Activated CD4-positive, alpha-beta T cell treated with anti-CD3 and anti-CD28 coated beads, Interleukin-10, Interleukin-2, amounts not matched to agents 100 ng/mL and 50 ng/mL, durations not matched to agents 16 hours and 8 hours (primary cell): Measurements from ENCODE around the gene OSBPL3.

Experiments used
- DNase-seq: peaks from one replicate; pipeline ENCODE4 v3.0.0-alpha.2; 2020

Gene OSBPL3

GRCh38 chr7:24952464-24952863 lies 27.5 kb downstream of the OSBPL3 start:
- DNase-seq = no peak

GRCh38 chr7:24951441-24951980 lies 28.5 kb downstream of the OSBPL3 start:
- no peak for DNase-seq

GRCh38 chr7:24949884-24950283 lies 30.1 kb downstream of the OSBPL3 start:
- no peak for DNase-seq

GRCh38 chr7:24948739-24949138 lies 31.2 kb downstream of the OSBPL3 start:
- DNase-seq = peak; percentile 42

GRCh38 chr7:24946467-24946866 lies 33.5 kb downstream of the OSBPL3 start:
- no peak for DNase-seq

- no peak for DNase-seq
Measured at GRCh38 chr7:24945899-24946298, 34.1 kb downstream of the OSBPL3 start.

GRCh38 chr7:24943096-24943948 lies 36.7 kb downstream of the OSBPL3 start:
- DNase-seq = no peak

GRCh38 chr7:24942226-24942625 lies 37.8 kb downstream of the OSBPL3 start:
- DNase-seq = no peak

GRCh38 chr7:24939416-24939815 lies 40.6 kb downstream of the OSBPL3 start:
- DNase-seq = no peak

- no peak for DNase-seq
Measured at GRCh38 chr7:24936121-24936824, 43.7 kb downstream of the OSBPL3 start.

GRCh38 chr7:24933298-24933697 lies 46.7 kb downstream of the OSBPL3 start:
- no peak for DNase-seq

- no peak for DNase-seq
Measured at GRCh38 chr7:24932815-24933214, 47.2 kb downstream of the OSBPL3 start.

GRCh38 chr7:24932389-24932788 lies 47.6 kb downstream of the OSBPL3 start:
- no peak for DNase-seq

- DNase-seq = no peak
Measured at GRCh38 chr7:24931844-24932243, 48.1 kb downstream of the OSBPL3 start.

- no peak for DNase-seq
Measured at GRCh38 chr7:24930856-24931255, 49.1 kb downstream of the OSBPL3 start.

- DNase-seq = no peak
Measured at GRCh38 chr7:24926623-24927524, 53.1 kb downstream of the OSBPL3 start.

- peak; percentile 74 for DNase-seq
Measured at GRCh38 chr7:24924375-24924774, 55.6 kb downstream of the OSBPL3 start.

- DNase-seq = no peak
Measured at GRCh38 chr7:24923172-24923865, 56.7 kb downstream of the OSBPL3 start.

GRCh38 chr7:24922099-24922773 lies 57.7 kb downstream of the OSBPL3 start:
- DNase-seq = no peak

GRCh38 chr7:24921362-24921679 lies 58.7 kb downstream of the OSBPL3 start:
- DNase-seq = no peak

GRCh38 chr7:24920451-24921361 lies 59.3 kb downstream of the OSBPL3 start:
- peak; percentile 67 for DNase-seq
